H1 (cell line): ENCODE measurements around the gene LRRFIP1. TPM values are rescaled to one million over a fixed set of nuclear protein-coding genes. Genes with fewer than 3 reads are reported as not detected.

Experiments
- ATF3 ChIP-seq: IDR thresholded peaks from 2 replicates; pipeline ENCODE4 v1.6.1; 2011; ENCODE audit warnings: low read depth, mild to moderate bottlenecking, low read length; ENCODE audit not compliant: insufficient read depth
- CTBP2 ChIP-seq: IDR thresholded peaks from 2 replicates; pipeline ENCODE4 v1.7.0; 2011; ENCODE audit warnings: borderline replicate concordance, mild to moderate bottlenecking, moderate library complexity, mixed read lengths, low read length; ENCODE audit not compliant: insufficient read depth, insufficient read length
- EZH2 ChIP-seq: fragments of 200-600 bp; sonication (generic); IDR thresholded peaks from 2 replicates; pipeline ENCODE4 v1.7.1; 2012; ENCODE audit warnings: low read depth, mild to moderate bottlenecking, moderate library complexity, low read length, inconsistent platforms; ENCODE audit not compliant: severe bottlenecking
- GTF2F1 ChIP-seq: IDR thresholded peaks from 2 replicates; pipeline ENCODE4 v1.6.1; 2012; ENCODE audit warnings: low read depth, low read length, improper control_type of control experiment, borderline replicate concordance
- NRF1 ChIP-seq: IDR thresholded peaks from 2 replicates; pipeline ENCODE4 v1.6.1; 2011; ENCODE audit warnings: mild to moderate bottlenecking, low read depth, low read length, improper control_type of control experiment
- RAD21 ChIP-seq, 2 experiments: IDR thresholded peaks in 1 of 2; conservative IDR thresholded peaks in 1 of 2; 2 replicates each; pipeline ENCODE4 v1.6.1; 2011; ENCODE audit warnings: low read depth in 2 of 2, low read length in 2 of 2, improper control_type of control experiment in 1 of 2, inconsistent platforms in 1 of 2, mild to moderate bottlenecking in 1 of 2, moderate library complexity in 1 of 2
- polyA plus RNA-seq, 7 experiments: library from polyadenylated mRNA; depleted of rRNA in 3 of 7; stranded (reverse) in 5 of 7; unstranded in 2 of 7; fragments of >200 nt in 5 of 7; fragments of 200-250 nt in 2 of 7; gene quantifications; 1 replicate in 5 of 7; 2 replicates in 1 of 7; 4 replicates in 1 of 7; pipeline versions ENCODE4 v1.2.1 to v1.2.3, GENCODE V29; 2011 to 2013; ENCODE audit warnings: missing spikeins in 2 of 7, mixed read lengths in 2 of 7
- total RNA-seq: library from RNA; stranded (reverse); fragmentation: NEBNext Ultra II Directional; extraction: Animal tissue kit (Norgen Biotek cat#: 25700); gene quantifications from 2 replicates; pipeline ENCODE4 v1.2.1, GENCODE V29; 2021

The LRRFIP1 gene
- total and polyA plus RNA-seq, 2 of the 8 experiments (the other 6 are each of a cell fraction or from before 2014, with no cell fraction given) = 12.1 to 75.8 TPM

- TF ChIP-seq ATF3 (no peak), NRF1 (no peak), EZH2 (no peak), GTF2F1 (no peak), RAD21 (IDR thresholded peaks at IDR 0.05 in 1 of 2, conservative IDR thresholded peaks at IDR 0.05 in 1 of 2; ENCODE audit: low read depth in 2 of 2, low read length in 2 of 2) (no peak), CTBP2 (no peak)
These were observed 2.4 kb downstream of the LRRFIP1 start (continued) for GRCh38 chr2:237629739-237630138.
